DMS53 treated with DMSO at 0.1 percent for 48 hours (cell line): ENCODE measurements around the gene CTAGE1.
"Not testable (repeated sequence)": the region's sequence is repeated elsewhere in the genome, so short reads cannot be mapped to it uniquely, and the experiment has no call there.

Source experiments
- DNase-seq: peaks from one replicate; lab custom pipeline; 2025; ENCODE audit not compliant: unreplicated experiment; lab: John Stamatoyannopoulos, UW

Gene CTAGE1, protein sequence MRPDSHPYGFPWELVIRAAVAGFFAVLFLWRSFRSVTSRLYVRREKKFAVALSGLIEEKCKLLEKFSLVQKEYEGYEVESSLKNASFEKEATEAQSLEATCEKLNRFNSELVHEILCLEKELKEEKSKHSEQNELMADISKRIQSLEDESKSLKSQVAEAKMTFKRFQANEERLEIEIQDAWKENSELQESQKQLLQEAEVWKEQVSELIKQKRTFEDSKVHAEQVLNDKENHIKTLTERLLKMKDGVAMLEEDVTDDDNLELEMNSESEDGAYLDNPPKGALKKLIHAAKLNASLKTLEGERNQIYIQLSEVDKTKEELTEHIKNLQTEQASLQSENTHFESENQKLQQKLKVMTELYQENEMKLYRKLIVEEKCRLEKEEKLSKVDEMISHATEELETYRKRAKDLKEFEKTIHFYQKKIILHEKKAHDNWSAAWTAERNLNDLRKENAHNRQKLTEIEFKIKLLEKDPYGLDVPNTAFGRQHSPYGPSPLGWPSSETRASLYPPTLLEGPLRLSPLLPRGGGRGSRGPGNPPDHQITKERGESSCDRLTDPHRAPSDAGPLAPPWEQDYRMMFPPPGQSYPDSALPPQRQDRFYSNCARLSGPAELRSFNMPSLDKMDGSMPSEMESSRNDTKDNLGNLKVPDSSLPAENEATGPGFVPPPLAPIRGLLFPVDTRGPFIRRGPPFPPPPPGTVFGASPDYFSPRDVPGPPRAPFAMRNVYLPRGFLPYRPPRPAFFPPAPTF

DNA sequence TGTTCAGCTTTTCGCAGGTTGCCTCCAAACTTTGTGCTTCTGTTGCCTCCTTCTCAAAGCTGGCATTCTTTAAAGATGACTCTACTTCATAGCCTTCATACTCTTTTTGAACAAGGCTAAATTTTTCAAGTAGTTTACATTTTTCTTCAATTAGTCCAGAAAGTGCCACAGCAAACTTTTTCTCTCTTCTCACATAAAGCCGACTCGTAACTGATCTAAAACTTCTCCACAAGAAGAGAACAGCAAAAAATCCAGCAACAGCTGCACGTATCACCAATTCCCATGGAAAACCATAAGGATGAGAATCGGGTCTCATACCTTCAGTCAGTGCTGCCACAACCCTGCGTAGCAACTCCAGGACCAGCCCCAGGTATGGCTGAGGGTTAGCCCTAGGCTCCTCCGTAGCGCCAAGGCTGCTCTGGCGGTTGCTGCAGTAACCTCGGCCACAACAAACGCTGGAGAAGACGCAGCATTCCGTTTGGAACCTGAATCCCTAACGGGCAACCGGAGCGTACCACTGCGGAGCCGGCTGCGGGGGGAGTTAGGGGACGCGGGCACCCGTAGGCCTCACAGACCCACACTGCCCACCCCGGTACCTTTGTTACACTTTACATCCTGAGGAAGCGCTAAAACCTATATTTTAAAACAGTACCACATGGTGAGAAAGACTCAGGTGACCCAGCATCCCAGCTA, at the start of gene CTAGE1:
Gene CTAGE1 (minus strand): TSS at position 420 of the 693 bp plus-strand sequence. CDS start 104 bp downstream, at position 316.
- no peak for DNase-seq

DNA sequence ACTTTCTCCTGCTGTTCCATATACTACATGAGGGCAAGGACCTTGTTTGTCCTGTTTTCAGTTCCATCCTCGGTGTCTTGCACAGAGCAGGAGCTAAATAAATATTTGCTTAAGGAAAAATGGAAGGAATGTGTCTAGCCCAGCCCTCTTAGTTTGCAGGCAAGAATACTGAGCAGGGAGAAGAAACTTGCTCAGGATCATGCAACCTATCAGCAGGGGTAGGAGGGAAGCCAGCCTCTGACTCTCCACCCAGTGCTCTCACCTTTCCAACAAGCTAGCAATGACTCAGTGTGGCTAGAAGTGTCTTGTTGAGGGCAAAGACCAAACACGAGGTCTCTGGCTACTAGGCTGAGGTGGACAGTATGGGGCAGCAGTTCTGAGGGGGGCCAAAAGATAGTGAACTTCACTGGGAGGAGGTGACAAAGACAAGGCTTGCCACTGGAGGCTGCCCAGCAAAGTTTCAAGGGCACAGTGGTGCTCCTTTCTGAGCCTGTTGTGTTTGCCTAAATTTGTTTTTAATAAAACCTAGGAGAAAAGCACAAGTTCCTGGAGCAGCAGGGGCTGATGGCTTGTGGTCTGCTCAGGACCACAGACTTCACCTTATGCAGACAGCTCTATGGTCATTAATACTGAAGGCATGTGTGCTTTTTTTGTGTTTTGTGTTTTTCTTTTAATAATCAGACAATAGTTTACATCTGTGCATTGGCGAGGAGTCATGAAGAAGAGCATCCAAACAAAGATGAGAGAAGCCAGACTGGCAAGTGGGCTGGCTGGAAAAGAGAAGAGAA, 49.1 kb upstream of the CTAGE1 start:
- peak; percentile 13 for DNase-seq

GRCh38 chr18:22465859-22466457, 48.2 kb upstream of the CTAGE1 start:
- DNase-seq = no peak

GRCh38 chr18:22463076-22463475, 45.4 kb upstream of the CTAGE1 start:
- DNase-seq = no peak

DNA sequence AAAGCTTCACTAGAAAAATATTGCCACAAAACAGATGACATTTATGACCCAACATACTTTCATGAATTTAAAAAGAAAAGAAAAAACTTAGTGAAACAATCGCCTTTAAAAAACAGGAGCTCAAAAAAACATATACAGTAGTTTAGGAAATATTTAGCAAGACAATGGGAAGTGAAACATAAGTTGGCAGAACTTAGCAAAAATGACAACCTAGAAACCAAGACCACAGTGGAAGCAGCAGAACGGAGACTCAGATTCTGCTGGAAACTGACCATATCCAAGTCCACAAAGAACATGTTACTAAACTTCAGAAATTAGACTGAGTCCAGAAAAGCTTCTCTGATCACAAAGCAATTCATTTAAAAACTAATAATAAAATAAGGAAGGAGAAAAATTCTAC, 41.8 kb upstream of the CTAGE1 start:
- DNase-seq = no peak

DNA sequence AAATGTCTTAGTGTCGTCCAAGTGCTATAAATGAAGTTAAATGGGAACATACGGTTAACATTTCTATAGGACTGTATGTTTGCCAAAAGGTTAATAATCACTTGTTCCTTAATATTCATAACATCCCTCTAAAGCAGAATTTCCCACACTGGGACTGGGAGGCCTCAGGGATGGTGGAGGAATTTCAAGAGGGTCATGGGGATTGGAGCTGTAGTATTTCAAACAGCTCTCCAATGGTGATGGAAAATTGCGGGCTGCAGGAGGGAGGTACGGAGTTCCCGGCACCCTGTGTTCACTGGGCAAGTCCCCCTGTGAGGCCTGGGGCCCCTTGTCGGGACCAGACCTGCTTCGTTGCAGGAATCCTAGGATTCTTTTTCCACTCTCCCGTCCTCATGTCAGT, 39.8 kb upstream of the CTAGE1 start:
- no peak for DNase-seq

DNA sequence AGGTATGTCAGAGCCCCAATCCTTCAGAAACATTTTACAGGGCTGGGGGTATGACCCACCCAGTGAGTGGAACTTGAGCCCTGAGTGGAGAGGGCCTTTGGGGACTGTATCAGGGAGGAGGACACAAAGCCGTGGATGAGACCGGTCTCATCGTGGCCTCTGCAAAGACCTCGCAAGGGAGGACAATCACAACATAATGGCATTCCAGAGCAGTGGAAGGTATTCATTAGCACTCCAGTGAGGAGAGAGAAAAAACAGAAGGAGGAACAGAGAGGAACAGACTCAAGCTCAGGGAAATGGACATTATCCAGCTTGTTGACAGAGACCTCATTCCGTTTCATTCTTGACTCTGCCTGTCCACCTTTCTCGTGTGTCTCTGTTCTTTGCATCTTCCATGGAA, 38.8 kb upstream of the CTAGE1 start:
- no peak for DNase-seq

DNA sequence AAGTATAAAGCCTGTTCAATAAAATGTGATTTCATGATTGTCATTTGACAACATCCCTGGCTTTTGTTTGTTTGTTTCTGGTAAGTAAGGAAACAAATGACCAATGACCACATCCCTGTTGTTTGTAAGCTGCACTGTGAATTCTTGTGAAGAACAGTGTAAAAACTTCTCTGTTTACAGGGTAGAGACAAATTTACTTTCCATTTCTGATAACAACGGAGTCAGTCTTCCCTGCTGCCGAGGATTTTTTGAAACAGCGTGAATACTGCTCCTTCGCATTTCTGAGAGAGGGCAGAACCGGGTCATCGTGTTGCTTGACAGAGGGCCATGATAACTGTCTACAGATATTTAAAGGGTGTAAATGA, 38.4 kb upstream of the CTAGE1 start:
- DNase-seq = no peak

- DNase-seq = no peak
Measured at GRCh38 chr18:22455425-22456115, 37.9 kb upstream of the CTAGE1 start.

DNA sequence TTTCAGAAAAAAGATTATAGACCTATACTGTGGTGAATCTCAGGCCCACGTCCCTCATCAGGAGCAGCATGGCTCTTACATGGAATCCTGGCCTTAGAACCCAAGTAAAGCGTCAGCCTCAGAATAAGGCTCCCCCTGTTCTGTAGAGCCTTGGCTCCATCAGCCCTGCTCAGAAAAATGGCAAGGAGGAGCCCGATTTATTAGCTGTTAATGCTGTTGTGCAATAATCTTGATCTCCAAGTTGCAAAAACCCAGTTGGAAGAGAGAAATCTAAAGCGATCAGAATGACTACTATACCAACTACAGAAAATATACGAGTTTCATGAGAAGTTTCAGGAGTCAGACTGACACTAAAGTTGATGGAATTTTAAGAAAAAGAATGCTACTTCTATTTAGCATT, 35.6 kb upstream of the CTAGE1 start:
- no peak for DNase-seq

GRCh38 chr18:22452226-22452668, 34.5 kb upstream of the CTAGE1 start:
- no peak for DNase-seq

GRCh38 chr18:22451796-22452195, 34.1 kb upstream of the CTAGE1 start:
- DNase-seq = no peak

DNA sequence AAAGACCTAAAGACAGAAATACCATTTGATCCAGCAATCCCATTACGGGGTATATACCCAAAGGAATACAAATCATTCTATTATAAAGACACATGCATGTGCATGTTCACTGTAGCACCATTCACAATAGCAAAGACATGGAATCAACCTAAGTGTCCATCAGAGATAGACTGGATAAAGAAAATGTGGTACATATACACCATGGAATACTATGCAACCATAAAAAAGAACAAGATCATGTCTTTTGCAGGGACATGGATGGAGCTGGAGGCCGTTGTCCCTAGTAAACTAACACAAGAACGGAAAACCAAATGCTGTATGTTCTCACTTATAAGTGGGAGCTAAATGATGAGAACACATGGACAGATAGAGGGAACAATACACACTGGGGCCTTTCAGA, 33.1 kb upstream of the CTAGE1 start:
- DNase-seq = not testable (repeated sequence)

GRCh38 chr18:22450318-22450717, 32.6 kb upstream of the CTAGE1 start:
- DNase-seq = not testable (repeated sequence)

GRCh38 chr18:22449753-22450152, 32.0 kb upstream of the CTAGE1 start:
- DNase-seq = not testable (repeated sequence)

DNA sequence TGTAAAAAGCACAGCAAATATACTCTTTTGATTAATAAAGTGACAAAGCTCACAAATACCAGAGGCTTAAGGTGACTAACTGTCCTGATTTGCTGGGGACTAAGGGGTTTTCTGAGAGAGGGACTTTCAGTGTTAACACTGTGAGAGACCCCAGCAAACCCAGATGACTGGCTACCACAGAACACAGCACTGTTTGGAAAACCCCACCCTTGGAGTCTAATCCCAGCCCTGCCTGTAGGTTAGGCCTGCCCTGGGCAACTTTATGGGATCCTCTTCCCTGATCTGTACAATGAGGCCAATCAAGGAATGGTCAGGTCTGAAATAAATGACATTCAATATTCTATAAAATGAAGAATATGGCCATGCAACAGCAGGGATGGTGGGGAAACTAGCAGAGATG, 30.5 kb upstream of the CTAGE1 start:
- DNase-seq = no peak

- no peak for DNase-seq
Measured at GRCh38 chr18:22447792-22448191, 30.1 kb upstream of the CTAGE1 start.

DNA sequence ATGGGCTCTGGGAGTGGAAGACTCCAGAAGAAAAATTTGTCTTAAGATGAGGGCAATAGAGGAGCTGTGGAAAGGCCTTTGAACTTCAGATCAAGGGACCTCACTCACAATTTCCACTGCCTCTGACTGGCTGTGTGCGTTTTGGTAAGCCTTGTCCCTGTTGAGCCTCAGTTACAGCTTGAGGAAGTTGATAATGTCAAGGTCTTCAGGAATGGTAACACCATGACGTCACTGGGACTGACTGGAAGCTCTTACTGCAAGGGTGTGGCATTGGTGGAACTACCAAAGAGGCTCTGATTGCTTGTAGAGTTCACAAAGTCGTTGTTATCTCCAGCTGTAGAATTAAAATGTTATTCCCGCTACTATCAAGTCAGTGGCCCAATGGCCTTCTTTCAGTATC, 29.2 kb upstream of the CTAGE1 start:
- DNase-seq = no peak

GRCh38 chr18:22446325-22446724, 28.6 kb upstream of the CTAGE1 start:
- DNase-seq = no peak

DNA sequence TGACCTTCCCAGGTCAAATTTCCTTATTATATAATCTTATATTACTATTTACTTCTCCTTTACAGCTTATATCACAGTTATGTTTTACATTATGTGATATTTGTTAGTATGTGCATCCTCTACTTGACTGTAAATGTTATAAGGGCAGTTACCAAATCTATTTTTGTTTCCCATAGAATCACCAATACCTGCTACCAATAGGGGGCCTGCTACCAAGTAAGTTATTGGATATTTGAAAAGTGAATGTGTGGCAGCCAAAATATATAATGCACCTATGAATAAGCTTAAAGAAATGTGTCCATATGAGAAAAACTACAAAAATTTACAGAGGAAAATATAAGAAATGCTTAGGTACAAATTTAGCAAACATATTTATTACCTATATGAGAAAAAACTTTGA, 23.9 kb upstream of the CTAGE1 start:
- DNase-seq = no peak
